Stimulated activated CD8-positive, alpha-beta memory T cell treated with anti-CD3 and anti-CD28 coated beads, Interleukin-4, amount 100 ng/mL, for 1 hour (primary cell): ENCODE measurements around the gene ZNF292.
"Not testable (repeated sequence)": the region's sequence is repeated elsewhere in the genome, so short reads cannot be mapped to it uniquely, and the experiment has no call there.

Source experiments
- DNase-seq, 2 donors: peaks; one replicate each; pipeline ENCODE4 v3.0.0-alpha.2; 2020; ENCODE audit warnings: low read depth in 2 of 2, low spot score in 1 of 2

The ZNF292 gene

DNA sequence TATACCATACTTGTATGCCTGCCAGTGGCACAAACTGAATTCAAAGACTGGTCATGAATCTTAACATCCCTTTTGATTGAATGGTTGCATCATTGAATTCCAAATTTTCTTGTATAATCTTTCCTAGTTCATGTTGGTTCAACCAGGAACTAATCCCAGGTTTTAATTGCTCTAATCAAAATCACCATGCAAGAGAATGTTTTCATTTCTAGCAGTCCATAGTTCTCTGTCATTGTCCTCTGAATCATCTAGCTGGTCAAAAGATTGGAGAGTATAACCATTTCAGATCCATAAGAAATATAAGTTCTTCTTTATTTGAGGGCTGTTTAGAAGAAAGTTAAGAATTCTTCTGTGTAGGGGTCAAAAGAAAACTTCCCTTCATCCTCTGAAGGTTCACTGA lies 57.2 kb downstream of the ZNF292 start:
- DNase-seq = no peak

GRCh38 chr6:87213364-87213763 lies 58.0 kb downstream of the ZNF292 start:
- DNase-seq = no peak

DNA sequence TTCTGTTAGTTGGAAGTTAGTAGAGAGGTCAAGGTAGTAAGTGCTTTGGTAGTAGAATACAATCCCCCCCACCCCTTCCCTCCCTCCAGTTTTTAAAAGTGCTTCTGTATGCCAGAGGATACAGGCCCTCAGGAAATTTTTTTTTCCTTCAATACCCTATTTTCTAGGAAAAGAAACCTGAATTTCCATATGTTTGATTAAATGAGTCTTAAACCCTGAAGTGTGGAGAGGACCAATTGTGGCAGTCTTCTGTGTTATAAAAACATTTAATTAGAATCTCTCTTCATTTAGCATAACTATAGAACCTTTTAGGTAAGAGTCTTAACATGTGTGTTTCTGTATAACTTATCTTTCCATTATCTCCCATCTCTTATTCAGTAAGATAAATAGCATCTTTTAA lies 59.5 kb downstream of the ZNF292 start:
- no peak for DNase-seq

DNA sequence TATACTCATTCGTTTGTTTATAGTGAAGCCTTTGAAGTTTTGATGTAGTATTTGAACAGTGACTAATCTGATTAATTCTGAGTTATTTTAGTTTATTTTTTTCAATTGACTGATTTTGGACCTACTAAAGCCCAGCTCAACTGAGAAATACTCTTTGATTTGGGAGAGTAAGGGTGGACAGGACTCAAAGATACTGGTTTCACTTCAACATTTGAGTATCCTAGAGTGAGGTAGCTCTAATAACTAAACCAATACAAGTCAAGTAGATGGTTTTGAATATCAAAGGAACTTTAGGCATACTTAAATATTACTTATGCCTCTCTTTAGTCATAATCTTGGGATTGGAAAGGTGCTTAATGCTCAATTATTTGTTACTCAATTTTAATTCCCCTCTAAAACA lies 65.6 kb downstream of the ZNF292 start:
- DNase-seq = no peak

- no peak for DNase-seq
Observed at GRCh38 chr6:87222676-87223075, 67.3 kb downstream of the ZNF292 start.

GRCh38 chr6:87224971-87225370 lies 69.6 kb downstream of the ZNF292 start:
- no peak for DNase-seq

DNA sequence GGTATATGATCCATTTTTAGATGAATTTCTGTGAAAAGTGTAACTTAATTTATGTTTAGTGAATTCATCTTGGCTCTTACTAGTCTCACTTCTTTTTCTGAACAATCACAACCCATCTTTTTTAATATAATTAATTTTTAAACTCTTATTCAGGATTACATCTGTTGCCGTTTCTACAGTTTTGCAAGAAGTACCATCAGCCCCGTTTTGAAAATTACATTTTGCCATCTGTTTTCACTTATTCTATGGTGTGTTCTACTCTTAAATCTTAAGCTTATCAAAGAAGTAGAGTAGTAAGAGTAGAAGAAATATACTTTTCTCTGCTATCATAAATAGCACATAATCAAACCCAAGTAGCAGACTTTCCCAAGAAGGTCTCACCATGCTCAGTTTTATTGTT lies 70.1 kb downstream of the ZNF292 start:
- no peak for DNase-seq

GRCh38 chr6:87225937-87226336 lies 70.6 kb downstream of the ZNF292 start:
- DNase-seq = no peak

DNA sequence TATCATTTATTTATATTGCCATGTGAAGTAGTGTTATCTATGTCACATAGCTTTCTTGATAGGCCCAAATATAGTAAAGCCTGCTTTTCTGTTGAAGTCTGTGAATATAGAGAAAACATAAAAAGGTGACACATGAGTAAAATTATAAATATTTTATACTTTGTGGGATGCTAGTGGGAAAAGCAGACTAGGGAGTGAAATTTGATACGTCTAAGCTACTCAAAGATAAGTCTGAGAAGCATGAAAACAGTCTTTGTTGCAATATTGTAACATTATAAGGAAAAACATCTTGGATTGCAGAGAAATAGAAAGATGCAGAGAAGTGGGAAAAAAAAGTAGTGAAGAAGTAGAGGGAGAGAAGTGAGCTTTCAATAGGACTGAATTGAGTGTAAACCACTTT lies 75.4 kb downstream of the ZNF292 start:
- no peak for DNase-seq

DNA sequence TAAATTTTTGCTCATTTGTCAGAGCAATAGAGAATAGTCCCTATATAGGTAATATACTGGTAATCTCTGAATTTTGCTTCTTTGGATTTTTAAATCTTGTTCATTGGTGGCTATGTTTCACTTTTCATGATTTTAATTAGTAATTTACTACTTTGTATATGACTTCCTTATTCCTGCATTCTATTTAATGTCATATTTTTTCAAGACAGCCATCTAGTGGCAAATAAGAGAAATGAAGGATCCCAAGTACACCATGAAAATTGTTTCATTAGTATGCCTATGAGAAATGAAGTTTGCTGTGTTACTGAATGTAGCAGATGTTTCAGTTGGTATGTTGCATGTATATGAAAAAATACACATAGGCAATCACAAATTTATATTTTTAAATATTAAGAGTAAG lies 82.4 kb downstream of the ZNF292 start:
- no peak for DNase-seq

- DNase-seq = not testable (repeated sequence)
Observed at GRCh38 chr6:87239098-87239635, 83.8 kb downstream of the ZNF292 start.

DNA sequence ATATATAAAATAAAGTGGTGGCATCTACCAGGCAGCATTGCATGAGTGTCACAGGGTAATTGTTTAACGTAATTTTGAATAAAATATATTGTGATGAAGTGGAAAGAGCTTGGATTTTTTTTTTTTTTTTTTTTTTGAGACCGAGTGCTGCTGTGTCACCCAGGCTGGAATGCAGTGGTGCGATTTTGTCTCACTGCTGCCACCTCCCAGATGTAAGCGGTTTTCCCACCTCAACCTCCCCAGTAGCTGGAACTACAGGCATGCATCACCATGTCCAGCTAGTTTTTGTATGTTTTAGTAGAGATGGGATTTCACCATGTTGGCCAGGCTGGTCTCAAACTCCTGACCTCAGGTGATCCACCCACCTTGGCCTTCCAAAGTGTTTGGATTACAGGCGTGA lies 85.9 kb downstream of the ZNF292 start:
- DNase-seq = no peak

DNA sequence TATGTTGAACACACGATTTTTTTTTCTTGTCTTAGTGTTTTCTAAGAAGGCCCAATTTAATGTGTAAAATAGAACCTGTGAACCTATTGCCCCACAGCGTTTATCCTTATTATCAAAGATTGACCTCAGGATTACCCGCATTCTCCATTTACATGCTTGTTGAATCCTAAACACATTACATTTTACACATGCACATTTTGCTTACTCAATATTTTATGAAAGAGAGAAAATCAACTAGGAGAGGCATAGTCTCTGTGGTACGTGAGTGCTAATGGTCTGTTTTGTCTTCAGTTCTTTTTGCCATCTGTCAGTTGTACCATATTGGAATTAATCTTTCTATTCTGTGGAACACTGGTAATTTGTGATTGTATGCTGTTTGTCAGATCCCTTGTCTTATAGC lies 86.9 kb downstream of the ZNF292 start:
- DNase-seq = no peak

GRCh38 chr6:87243812-87244211 lies 88.4 kb downstream of the ZNF292 start:
- DNase-seq = no peak

GRCh38 chr6:87244380-87244779 lies 89.0 kb downstream of the ZNF292 start:
- DNase-seq = no peak

DNA sequence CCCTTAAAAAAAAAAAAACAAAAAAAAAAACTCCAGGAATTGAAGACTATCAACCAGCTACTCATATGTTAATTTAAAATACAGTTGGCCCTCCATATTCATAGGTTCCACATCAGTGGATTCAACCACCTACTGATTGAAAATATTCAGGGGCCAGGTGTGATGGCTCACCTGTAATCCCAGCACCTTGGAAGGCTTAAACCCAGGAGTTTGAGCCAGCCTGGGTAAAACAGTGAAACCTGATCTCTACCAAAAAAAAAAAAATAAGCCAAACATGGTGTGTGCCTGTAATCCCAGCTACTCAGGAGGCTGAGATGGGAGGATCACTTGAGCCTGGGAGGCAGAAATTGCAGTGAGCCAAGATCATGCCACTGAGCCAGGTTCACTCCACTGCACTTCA lies 94.7 kb downstream of the ZNF292 start:
- DNase-seq = no peak

DNA sequence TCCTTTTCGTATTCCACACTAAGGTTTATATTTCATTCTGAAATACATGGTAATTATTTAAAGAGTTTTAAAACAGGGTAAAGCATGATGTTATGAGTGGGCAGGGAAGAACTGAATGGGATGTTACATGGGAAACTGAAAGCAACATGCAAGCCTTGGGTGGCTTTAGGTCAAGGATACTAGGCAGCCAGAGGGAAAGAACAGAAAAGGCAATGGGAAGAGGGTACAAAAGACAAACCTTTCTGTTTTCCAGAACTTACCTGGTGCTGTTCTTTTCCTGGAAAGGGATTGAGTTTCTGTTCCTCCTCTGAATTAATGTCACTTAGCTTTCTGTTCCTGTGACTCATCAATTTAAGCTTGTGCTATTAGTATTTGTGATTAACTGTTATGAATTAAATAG lies 95.9 kb downstream of the ZNF292 start:
- no peak for DNase-seq

DNA sequence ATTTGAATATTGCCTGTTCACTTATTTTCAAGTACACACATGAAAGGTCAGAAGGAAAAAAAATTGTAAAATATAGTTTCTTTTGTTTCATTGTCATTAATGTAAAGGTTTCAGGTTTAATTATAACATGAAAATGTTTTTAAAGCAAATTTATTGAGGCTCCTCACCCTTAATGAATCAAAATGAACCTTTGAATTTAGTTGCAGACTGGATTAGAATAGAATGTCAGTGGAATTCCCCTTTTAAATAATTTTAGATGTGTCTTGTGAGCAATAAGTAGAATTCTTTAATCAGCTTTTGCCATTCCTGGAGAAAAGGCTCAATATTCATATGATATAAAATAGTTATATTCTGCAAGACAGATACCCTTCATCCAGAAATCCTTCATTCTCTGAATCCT lies 96.4 kb downstream of the ZNF292 start:
- no peak for DNase-seq

- no peak for DNase-seq
Observed at GRCh38 chr6:87257046-87257445, 101.7 kb downstream of the ZNF292 start.

DNA sequence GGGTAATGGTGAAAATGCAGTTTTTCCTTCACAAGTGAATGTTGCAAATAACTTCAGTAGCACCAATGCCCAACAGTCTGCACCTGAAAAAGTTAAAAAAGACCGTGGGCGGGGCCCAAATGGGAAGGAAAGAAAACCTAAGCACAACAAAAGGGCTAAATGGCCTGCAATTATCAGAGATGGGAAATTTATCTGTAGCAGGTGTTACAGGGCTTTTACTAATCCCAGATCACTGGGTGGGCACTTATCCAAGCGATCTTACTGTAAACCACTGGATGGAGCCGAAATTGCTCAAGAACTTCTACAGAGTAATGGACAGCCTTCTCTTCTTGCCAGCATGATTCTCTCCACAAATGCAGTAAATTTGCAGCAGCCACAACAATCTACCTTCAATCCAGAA lies 102.2 kb downstream of the ZNF292 start:
- DNase-seq = no peak

GRCh38 chr6:87257975-87258374 lies 102.6 kb downstream of the ZNF292 start:
- no peak for DNase-seq

GRCh38 chr6:87259791-87260190 lies 104.4 kb downstream of the ZNF292 start:
- DNase-seq = no peak

- no peak for DNase-seq
Observed at GRCh38 chr6:87261534-87261933, 106.2 kb downstream of the ZNF292 start.

DNA sequence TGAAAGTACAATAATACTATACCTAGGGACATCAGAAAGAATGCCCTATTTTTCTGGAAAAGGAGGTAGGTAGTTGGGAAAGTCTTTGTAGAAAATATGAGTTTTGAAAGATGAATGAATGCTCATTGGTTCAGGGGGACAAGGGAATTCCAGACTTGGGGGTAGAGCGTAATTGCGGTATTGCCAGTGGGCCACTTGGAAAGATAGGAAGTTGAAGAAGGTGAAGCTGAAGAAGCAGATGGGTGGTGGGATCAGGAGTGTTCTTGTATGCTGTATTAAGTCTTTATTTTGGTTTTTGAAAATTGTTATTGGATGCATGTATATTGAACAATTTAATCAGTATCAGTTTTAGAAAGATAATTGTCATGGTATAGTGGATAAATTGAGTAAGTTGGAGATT lies 109.1 kb downstream of the ZNF292 start:
- DNase-seq = no peak
